Cardiac muscle cell (in vitro differentiated cells and primary cell): ENCODE measurements around the gene LRBA. TPM values are rescaled to one million over a fixed set of nuclear protein-coding genes. Genes with fewer than 3 reads are reported as not detected.

Source experiments
- DNase-seq, 2 donors: peaks; one replicate each; pipeline versions ENCODE4 v3.0.0 to v3.0.0-alpha.2; 2010 to 2017; ENCODE audit warnings: low read depth in 1 of 2, low spot score in 1 of 2
- H3K27ac ChIP-seq: fragments of 200-600 bp; sonication (generic); 2 replicates; pipeline ENCODE4 v1.5.1; 2016
- H3K27me3 ChIP-seq: fragments of 200-600 bp; sonication (generic); 2 replicates; pipeline ENCODE4 v1.6.0; 2016; ENCODE audit warnings: control low read depth
- H3K36me3 ChIP-seq: fragments of 200-600 bp; sonication (generic); 2 replicates; pipeline ENCODE4 v1.5.1; 2016; ENCODE audit warnings: control low read depth
- H3K4me1 ChIP-seq: fragments of 200-600 bp; sonication (generic); 2 replicates; pipeline ENCODE4 v1.8.1; 2017; ENCODE audit warnings: low read depth, mild to moderate bottlenecking, mixed run types
- H3K4me3 ChIP-seq: fragments of 200-600 bp; sonication (generic); 2 replicates; pipeline ENCODE4 v1.5.1; 2016; ENCODE audit warnings: mild to moderate bottlenecking
- H3K9me3 ChIP-seq: fragments of 200-600 bp; sonication (generic); 2 replicates; pipeline ENCODE4 v1.5.1; 2017; ENCODE audit warnings: low read depth, mild to moderate bottlenecking, control low read depth
- polyA plus RNA-seq: library from polyadenylated mRNA; unstranded; fragments of >200 nt; fragmentation: Nextera tagmentation; extraction: Ambion mirVana; gene quantifications from 2 replicates; pipeline ENCODE4 v1.2.1, GENCODE V29; 2016
- total RNA-seq: library from RNA; depleted of rRNA; stranded (reverse); fragments of >200 nt; gene quantifications from 2 replicates; pipeline ENCODE4 v1.2.3, GENCODE V29; 2016
- TF ChIP-seq, protein P1 (sequence below): IDR thresholded peaks from 2 replicates; pipeline ENCODE4 v1.5.1; 2012; ENCODE audit warnings: low read depth, mild to moderate bottlenecking, low read length

LRBA gene
- total and polyA plus RNA-seq, 2 experiments from 2014 or later: 17.7 to 58.8 TPM

DNA sequence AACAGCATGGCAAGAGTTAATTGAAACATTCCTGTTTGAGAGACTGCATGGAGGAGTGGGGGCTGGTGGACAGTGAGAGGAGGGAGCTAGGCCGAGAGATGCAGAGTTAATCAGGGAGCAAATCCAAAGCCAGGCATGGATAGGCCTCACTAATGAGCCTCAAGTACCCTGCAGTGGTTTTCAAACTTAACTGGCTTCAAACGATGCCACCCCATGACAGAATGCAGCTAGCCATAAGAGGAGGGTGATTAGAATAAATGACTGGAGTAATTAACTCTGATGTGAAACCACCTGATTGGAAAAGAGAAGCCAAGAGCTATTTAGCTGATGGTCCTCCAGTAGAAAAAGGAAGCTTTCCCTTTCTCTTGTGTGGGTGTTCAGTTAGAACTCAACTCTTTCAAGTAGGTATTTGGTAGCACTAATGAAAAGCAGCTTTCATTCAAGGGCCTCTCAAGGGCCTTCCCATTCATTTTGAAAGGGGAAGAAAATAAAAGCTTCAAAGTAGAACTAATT lies 648.5 kb downstream of the LRBA start:
- peaks cover 27% of the 10 kb centered on the region for H3K4me1 ChIP-seq
- peak overlapping the region; percentile 21 for H3K27ac ChIP-seq
- H3K27me3 ChIP-seq: peaks cover 5% of the 10 kb centered on the region
- H3K4me3 ChIP-seq: no peak overlapping the region
- H3K36me3 ChIP-seq: no peaks in the 10 kb centered on the region
- no peaks in the 10 kb centered on the region for H3K9me3 ChIP-seq
- peak in 1 of 2 donors; percentile 79 for DNase-seq
- TF ChIP-seq, protein P1, sequence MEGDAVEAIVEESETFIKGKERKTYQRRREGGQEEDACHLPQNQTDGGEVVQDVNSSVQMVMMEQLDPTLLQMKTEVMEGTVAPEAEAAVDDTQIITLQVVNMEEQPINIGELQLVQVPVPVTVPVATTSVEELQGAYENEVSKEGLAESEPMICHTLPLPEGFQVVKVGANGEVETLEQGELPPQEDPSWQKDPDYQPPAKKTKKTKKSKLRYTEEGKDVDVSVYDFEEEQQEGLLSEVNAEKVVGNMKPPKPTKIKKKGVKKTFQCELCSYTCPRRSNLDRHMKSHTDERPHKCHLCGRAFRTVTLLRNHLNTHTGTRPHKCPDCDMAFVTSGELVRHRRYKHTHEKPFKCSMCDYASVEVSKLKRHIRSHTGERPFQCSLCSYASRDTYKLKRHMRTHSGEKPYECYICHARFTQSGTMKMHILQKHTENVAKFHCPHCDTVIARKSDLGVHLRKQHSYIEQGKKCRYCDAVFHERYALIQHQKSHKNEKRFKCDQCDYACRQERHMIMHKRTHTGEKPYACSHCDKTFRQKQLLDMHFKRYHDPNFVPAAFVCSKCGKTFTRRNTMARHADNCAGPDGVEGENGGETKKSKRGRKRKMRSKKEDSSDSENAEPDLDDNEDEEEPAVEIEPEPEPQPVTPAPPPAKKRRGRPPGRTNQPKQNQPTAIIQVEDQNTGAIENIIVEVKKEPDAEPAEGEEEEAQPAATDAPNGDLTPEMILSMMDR: no peak

DNA sequence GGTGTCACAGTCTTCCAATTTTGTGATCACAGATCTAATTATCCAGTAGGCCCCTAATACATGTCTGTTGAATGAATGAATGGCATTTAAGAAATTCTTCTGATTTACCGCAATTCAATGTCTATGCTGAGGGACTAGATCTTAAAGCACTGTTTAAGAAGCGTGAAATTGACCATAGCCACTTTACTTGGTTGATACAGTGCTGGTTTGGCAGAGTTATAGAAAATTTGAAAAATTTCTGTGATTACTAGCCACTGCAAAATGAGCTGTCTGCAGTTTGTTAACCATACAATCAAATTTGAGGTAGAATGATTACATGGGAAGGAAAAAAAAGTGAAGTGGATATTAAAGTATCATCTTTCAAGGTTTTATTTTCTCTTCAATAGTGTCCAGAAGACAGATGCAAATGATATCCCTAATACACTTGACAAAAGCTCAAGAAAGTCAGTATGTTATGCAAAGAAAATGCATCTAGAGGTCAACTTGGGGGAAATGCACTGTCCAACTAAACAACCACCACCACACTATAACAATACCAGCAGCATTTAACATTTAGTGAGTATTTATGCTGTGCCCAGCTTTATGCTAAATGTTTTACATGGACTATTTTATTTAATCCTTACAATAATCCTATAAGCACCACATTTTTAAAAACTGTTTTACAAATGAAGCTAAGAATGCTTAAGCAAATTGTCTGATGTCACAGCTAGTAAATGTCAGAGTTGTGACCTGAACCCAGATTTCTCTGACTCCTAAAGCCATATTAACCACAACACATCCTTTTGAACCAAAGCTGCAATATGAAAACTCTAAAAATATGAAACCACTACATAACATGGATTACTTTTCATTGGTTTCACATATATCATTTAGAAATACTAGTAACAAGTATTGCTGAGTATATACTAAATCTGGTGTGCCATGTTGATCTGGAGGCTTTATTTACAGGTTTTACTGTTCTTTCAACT lies 651.1 kb downstream of the LRBA start:
- Histone ChIP-seq H3K36me3 (no peaks in the 10 kb centered on the region), H3K27me3 (peaks cover 5% of the 10 kb centered on the region), H3K9me3 (no peaks in the 10 kb centered on the region), H3K4me3 (no peak overlapping the region), H3K4me1 (peaks cover 33% of the 10 kb centered on the region), H3K27ac (no peak overlapping the region)
- TF ChIP-seq, protein P1: no peak
- DNase-seq: no peak

DNA sequence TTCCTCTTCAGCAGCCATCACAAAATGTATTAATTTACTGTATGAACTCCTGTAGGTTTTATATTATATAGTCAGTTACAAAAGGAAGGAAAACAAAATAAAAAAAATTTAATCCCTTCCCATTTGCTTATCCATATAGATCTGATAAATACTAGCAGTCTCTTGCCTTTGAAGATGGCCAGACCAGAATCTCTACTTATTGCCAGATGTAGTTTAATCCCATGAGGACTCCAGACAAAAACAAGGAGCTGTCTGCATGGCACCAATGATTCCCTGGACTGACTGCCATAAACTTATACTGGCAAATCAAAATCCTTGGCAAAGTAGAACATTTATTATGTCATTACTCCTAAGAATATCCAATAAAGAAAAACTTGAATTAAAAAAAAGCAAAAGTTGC lies 656.4 kb downstream of the LRBA start:
- Histone ChIP-seq H3K27me3 (no peaks in the 10 kb centered on the region), H3K4me1 (peaks cover 10% of the 10 kb centered on the region), H3K9me3 (no peaks in the 10 kb centered on the region), H3K36me3 (no peaks in the 10 kb centered on the region), H3K27ac (no peak overlapping the region), H3K4me3 (no peak overlapping the region)
- no peak for DNase-seq
- TF ChIP-seq, protein P1: no peak

DNA sequence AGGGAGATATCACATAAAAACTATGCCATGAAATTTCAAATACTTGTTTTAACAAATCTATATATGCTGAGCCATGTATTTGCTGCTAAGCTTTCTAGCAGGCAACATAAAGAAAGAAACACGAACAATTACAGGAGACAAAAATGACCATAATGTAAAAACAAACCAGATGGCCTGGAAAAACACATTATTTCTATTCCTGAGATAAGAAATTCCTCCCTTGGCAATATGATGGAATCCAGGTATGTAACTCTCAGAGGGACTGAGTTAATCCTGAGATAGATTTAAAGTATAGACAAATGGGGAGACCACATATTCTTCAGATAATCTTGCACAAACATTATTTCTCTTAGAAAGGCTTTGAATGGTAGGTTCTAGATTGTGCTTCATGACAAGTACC lies 657.3 kb downstream of the LRBA start:
- DNase-seq: no peak
- Histone ChIP-seq H3K27me3 (no peaks in the 10 kb centered on the region), H3K4me1 (peaks cover 10% of the 10 kb centered on the region), H3K9me3 (no peaks in the 10 kb centered on the region), H3K27ac (no peak overlapping the region), H3K4me3 (no peak overlapping the region), H3K36me3 (no peaks in the 10 kb centered on the region)
- TF ChIP-seq, protein P1: no peak

DNA sequence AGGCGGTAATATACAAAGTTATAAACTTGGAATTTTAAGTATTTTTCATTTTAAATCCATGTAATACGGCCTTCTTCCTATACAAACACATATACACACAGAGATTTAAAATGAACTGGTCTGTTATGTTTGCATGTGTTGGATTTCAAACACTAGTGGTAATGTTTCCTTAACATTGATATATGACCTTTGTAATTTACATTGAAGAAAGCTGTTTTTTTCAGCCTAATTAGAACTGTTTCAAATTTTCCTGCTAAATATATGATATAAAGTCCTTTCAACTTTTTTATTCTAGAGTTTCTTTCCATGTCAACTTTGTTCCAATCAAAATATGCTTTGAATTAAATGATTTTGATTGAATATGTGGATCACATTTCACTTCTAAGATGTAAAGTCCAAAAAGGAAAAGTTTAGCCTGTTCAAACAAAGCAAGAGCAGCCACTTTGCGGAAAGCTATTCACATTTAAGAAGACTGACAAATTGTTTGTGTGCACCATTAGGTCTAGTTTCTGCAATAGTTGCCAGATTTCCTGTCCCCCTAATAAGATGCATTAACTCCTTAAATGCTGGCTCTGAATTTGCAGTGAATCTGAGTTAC lies 659.1 kb downstream of the LRBA start:
- Histone ChIP-seq H3K4me1 (peaks cover 10% of the 10 kb centered on the region), H3K27ac (no peak overlapping the region), H3K36me3 (no peaks in the 10 kb centered on the region), H3K4me3 (no peak overlapping the region), H3K27me3 (no peaks in the 10 kb centered on the region), H3K9me3 (no peaks in the 10 kb centered on the region)
- TF ChIP-seq, protein P1: no peak
- no peak for DNase-seq
